GM21723 (cell line): ENCODE results near the gene CD36.

ENCODE experiments used
- ATAC-seq: cut with Tn5 transposase; IDR thresholded peaks from one replicate; pipeline ENCODE4 v1.9.1; 2021; ENCODE audit warnings: mild to moderate bottlenecking, moderate library complexity; ENCODE audit not compliant: unreplicated experiment

The CD36 gene

GRCh38 chr7:80623503-80624252 lies 14.8 kb upstream of the CD36 start:
- ATAC-seq: no peak

DNA sequence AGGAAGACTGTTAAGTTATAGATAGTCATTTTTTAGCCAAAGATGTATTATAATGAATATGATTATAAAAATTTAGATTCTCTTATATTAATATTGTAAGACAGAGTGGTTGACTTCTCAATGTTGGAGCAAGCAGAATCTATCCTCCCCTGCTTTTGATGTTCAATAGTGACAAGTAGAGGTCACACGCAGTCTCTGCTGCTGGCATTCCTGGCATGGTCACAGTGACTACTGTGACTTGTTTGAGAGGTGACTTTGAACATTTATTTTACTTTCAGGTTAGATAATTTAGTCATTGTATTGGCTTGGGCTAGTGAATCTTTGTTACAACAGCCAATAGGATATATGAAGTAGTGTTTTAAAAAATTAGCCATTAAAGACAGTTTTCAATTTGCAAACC lies 13.7 kb upstream of the CD36 start:
- ATAC-seq: no peak

- ATAC-seq: no peak
Measured at GRCh38 chr7:80629023-80629422, 9.4 kb upstream of the CD36 start.

- ATAC-seq: no peak
Measured at GRCh38 chr7:80630608-80631405, 7.6 kb upstream of the CD36 start.

DNA sequence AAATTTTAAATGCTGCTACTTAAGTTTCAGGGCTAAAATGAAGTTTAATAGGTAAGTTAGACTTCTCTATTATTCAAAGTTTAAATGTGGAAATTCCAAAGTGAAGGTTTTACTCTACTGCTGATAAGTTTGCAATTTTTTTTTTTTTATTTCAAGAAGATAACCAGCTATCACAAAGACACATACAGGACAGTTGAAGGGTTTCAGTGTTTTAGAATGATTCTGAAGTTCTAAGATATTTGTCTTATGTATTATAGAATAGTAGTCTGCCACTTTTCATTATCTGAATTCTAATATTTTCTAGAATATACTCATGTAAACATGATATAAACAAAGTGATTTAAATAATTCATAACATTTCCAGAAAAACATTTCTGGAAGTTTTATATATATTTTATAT lies 7.0 kb upstream of the CD36 start:
- ATAC-seq: no peak

- ATAC-seq: no peak
Measured at GRCh38 chr7:80632139-80632538, 6.3 kb upstream of the CD36 start.

- ATAC-seq: no peak
Measured at GRCh38 chr7:80632819-80633218, 5.6 kb upstream of the CD36 start.

DNA sequence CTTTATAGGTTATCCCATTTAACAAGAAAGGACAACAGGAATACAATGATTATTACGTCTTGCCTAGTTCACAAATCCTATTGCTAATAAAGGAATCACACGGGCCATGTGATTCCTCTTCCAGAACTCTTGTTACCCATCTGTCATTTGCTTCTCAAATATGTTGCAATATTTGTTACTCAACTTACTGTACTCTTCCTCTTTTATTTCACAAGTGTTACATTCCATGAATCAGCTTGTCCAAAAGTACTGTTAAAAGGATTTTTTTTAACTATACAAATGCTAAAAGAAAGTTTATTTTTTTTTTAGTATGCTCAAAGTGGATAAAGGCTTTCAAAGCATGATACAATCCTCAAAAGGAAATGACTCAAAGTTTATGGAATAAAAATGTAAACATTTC lies 3.9 kb upstream of the CD36 start:
- no peak for ATAC-seq

GRCh38 chr7:80635533-80635932 lies 2.9 kb upstream of the CD36 start:
- no peak for ATAC-seq

GRCh38 chr7:80635998-80636397 lies 2.4 kb upstream of the CD36 start:
- no peak for ATAC-seq

GRCh38 chr7:80636709-80637108 lies 1.7 kb upstream of the CD36 start:
- ATAC-seq: no peak

GRCh38 chr7:80637454-80637853 lies 988 bp upstream of the CD36 start:
- no peak for ATAC-seq

GRCh38 chr7:80639011-80639410 lies 569 bp downstream of the CD36 start:
- ATAC-seq: no peak

GRCh38 chr7:80640846-80641245 lies 2.4 kb downstream of the CD36 start:
- ATAC-seq: no peak

DNA sequence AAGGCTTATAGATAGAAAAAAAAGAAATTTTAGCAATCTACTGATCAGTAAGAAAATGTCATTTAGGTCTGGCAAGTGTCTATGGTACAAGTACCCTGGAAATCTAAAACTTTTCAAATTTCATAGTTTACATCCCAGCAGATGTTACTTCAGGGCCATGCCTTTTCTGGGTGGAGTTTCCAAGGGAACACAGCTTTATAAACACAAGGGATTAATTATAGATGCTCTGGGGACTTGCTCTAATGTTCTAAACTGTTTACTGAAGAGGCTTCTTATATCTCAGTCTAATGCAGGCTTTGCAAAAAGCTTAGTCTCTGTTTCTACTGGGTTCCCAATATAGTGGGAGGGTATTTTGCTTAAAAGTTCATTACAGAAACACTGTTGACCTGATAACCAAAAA lies 3.1 kb downstream of the CD36 start:
- ATAC-seq: no peak

DNA sequence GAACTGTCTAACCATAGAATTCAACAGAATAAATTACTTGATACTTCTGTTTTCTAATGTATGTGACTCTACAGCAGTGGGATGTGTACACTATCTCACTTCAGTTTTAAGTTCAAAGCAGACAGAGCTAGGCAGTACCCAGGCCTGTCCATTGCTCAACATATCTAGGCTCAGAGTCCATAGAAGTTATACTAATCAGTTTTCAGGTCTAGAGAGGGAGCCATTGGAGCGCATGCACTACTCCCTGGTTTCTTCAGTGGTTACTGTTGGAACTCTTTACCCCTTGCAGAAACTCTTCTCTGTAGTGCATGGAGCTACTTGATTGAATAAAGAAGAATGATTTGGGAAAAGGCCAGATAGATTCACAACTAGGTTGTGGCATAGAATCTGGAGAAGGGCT lies 4.4 kb downstream of the CD36 start:
- ATAC-seq: no peak

- no peak for ATAC-seq
Measured at GRCh38 chr7:80643336-80643915, 5.0 kb downstream of the CD36 start.

GRCh38 chr7:80644054-80644453 lies 5.6 kb downstream of the CD36 start:
- no peak for ATAC-seq

- no peak for ATAC-seq
Measured at GRCh38 chr7:80646083-80646865, 7.8 kb downstream of the CD36 start.

DNA sequence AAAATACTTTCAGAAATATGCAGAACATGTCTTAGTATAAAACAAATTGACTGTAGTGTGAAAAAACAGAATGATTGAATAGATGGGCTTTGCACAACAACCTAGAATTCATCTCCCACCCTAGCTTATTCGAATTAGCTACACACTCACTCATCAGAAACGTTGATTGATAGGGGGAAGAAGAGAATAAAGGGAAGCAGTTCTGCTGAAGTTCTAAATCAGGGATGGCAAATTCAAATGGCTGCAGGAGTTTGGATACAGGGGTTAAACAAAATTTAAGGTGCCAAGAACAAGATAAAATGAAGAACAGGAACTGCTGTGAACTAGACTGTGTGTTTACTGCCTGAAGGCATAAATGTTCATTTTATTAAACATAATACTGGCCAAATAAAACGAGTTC lies 9.0 kb downstream of the CD36 start:
- no peak for ATAC-seq

- ATAC-seq: no peak
Measured at GRCh38 chr7:80648031-80648600, 9.7 kb downstream of the CD36 start.
